ENCODE results near the gene GPC5. TPM values are rescaled to one million over a fixed set of nuclear protein-coding genes. Genes with fewer than 3 reads are reported as not detected.

GPC5 gene
- total RNA-seq, 1 experiment from 2014 or later, result 0.15 TPM

GRCh38 chr13:91724591-91724990, 326.2 kb downstream of the GPC5 start:
- no peak overlapping the region for H3K14ac ChIP-seq (ENCODE audit: insufficient read depth, low read length)
- no peaks in the 10 kb centered on the region for H3K4me1 ChIP-seq (ENCODE audit: insufficient read depth, low read length)
- Mint-ChIP-seq H3K36me3 (ENCODE audit: insufficient read depth in 1 of 3, low read depth in 3 of 3) (no peaks in the 10 kb centered on the region), H3K9me3 (no peaks in the 10 kb centered on the region), H3K27ac (no peak overlapping the region), H3K27me3 (ENCODE audit: low read depth) (no peaks in the 10 kb centered on the region), H3K4me3 (no peak overlapping the region), H3K4me1 (no peaks in the 10 kb centered on the region; a peak in 1 of 4 replicates)
- DNase-seq, result no peak
- no peaks in the 10 kb centered on the region for H3K79me1 ChIP-seq (ENCODE audit: insufficient read depth, low read depth, low read length, poor library complexity, severe bottlenecking)
- no peak overlapping the region for H3K23ac ChIP-seq (ENCODE audit: insufficient read length, low read depth, low read length)
- H2BK15ac ChIP-seq (ENCODE audit: low read depth, low read length), result no peak overlapping the region
- H2AFZ ChIP-seq (ENCODE audit: low read length), result no peak overlapping the region
- no peaks in the 10 kb centered on the region for H3K79me2 ChIP-seq (ENCODE audit: insufficient read depth, low read length)
- no peak overlapping the region for H3K4ac ChIP-seq (ENCODE audit: low read depth, low read length)
- H3K4me2 ChIP-seq (ENCODE audit: insufficient read depth, insufficient read length, low read length), result no peak overlapping the region
- no peak overlapping the region for H2BK5ac ChIP-seq (ENCODE audit: insufficient read length, low read length)
- no peak overlapping the region for H2BK120ac ChIP-seq (ENCODE audit: low read depth, low read length, poor library complexity, severe bottlenecking)
- H4K5ac ChIP-seq (ENCODE audit: insufficient read length, low read depth, low read length), result no peak overlapping the region
- H4K91ac ChIP-seq (ENCODE audit: insufficient read length, low read depth, low read length), result no peak overlapping the region
- no peak overlapping the region for H2BK12ac ChIP-seq (ENCODE audit: insufficient read length, low read depth, low read length)
- no peaks in the 10 kb centered on the region for H3K23me2 ChIP-seq (ENCODE audit: insufficient read length, low read depth, low read length, poor library complexity, severe bottlenecking)
- H2BK20ac ChIP-seq (ENCODE audit: low read depth, low read length, poor library complexity, severe bottlenecking), result no peak overlapping the region
- no peaks in the 10 kb centered on the region for H3K27me3 ChIP-seq (ENCODE audit: insufficient read depth, low read length)
- no CpG with 5 or more reads among the region's 3 CpGs for WGBS (ENCODE audit: extremely low coverage, insufficient read length, low lambda C conversion rate)
- no peak overlapping the region for H3K27ac ChIP-seq (ENCODE audit: insufficient read length, low read depth, low read length)
- no peak for TF ChIP-seq CTCF (conservative IDR thresholded peaks at IDR 0.05)
- no peak overlapping the region for H3K18ac ChIP-seq (ENCODE audit: insufficient read length, low read depth, low read length)
- no peak overlapping the region for H4K8ac ChIP-seq (replicated peaks; ENCODE audit: insufficient read length, low read depth, low read length)
- H4K20me1 ChIP-seq (ENCODE audit: control insufficient read depth, insufficient read depth, insufficient read length), result no peaks in the 10 kb centered on the region
- no peaks in the 10 kb centered on the region for H3K9me3 ChIP-seq (ENCODE audit: control insufficient read depth, low read depth, low read length)
- no peak overlapping the region for H3T11ph ChIP-seq (ENCODE audit: low read length)
- H3K9ac ChIP-seq (ENCODE audit: extremely low read depth, insufficient read length, low read length), result no peak overlapping the region
- H2AK5ac ChIP-seq (ENCODE audit: insufficient read length, low read length), result no peak overlapping the region
- H3K56ac ChIP-seq (ENCODE audit: insufficient read length, low read depth, low read length), result no peak overlapping the region

Data from H9 (cell line).